Mesothelial cell of epicardium (in vitro differentiated cells): ENCODE measurements around the gene ZNF189. TPM values are rescaled to one million over a fixed set of nuclear protein-coding genes. Genes with fewer than 3 reads are reported as not detected.

Experiments
- DNase-seq, 2 experiments: peaks; one replicate each; pipeline ENCODE4 v3.0.0; 2021; ENCODE audit warnings: low spot score in 2 of 2; ENCODE audit not compliant: unreplicated experiment in 2 of 2
- H3K27ac Mint-ChIP-seq: 2 replicates; pipeline ENCODE4 v1.8.0; 2021; ENCODE audit warnings: mixed read lengths
- H3K27me3 Mint-ChIP-seq: 2 replicates; pipeline ENCODE4 v1.8.0; 2021; ENCODE audit warnings: low read depth, mixed read lengths
- H3K36me3 Mint-ChIP-seq: 2 replicates; pipeline ENCODE4 v1.8.0; 2021; ENCODE audit warnings: mixed read lengths
- H3K4me1 Mint-ChIP-seq: 2 replicates; pipeline ENCODE4 v1.8.0; 2021; ENCODE audit warnings: mixed read lengths
- H3K4me3 Mint-ChIP-seq: 2 replicates; pipeline ENCODE4 v1.8.0; 2021; ENCODE audit warnings: mild to moderate bottlenecking, moderate library complexity, mixed read lengths
- H3K9me3 Mint-ChIP-seq: 2 replicates; pipeline ENCODE4 v1.8.0; 2021; ENCODE audit warnings: mixed read lengths
- CTCF ChIP-seq: fragments of 200-600 bp; sonication (generic); IDR thresholded peaks from one replicate; pipeline ENCODE4 v1.5.0; 2021; ENCODE audit warnings: antibody characterized with exemption; ENCODE audit not compliant: unreplicated experiment
- total RNA-seq: library from RNA; stranded (reverse); gene quantifications from 3 replicates; pipeline ENCODE4 v1.2.1, GENCODE V29; 2021

The ZNF189 gene
- total RNA-seq, 1 donor from 2014 or later = 32.1 TPM

- Mint-ChIP-seq H3K4me3 (no peak overlapping the region), H3K27me3 (peaks cover 6% of the 10 kb centered on the region), H3K27ac (no peak overlapping the region), H3K4me1 (no peaks in the 10 kb centered on the region), H3K36me3 (peaks cover 1% of the 10 kb centered on the region), H3K9me3 (peaks cover 4% of the 10 kb centered on the region)
- no peak for DNase-seq
- no peak for TF ChIP-seq CTCF
Measured at GRCh38 chr9:101354765-101355708, 43.6 kb upstream of the ZNF189 start.

GRCh38 chr9:101356619-101357018 lies 42.0 kb upstream of the ZNF189 start:
- H3K27ac Mint-ChIP-seq = no peak overlapping the region
- no peak overlapping the region for H3K4me3 Mint-ChIP-seq
- TF ChIP-seq CTCF = no peak
- H3K9me3 Mint-ChIP-seq = peaks cover 4% of the 10 kb centered on the region
- H3K36me3 Mint-ChIP-seq = peaks cover 1% of the 10 kb centered on the region
- no peak for DNase-seq
- H3K27me3 Mint-ChIP-seq = peaks cover 6% of the 10 kb centered on the region
- no peaks in the 10 kb centered on the region for H3K4me1 Mint-ChIP-seq

GRCh38 chr9:101359679-101360078 lies 39.0 kb upstream of the ZNF189 start:
- H3K27ac Mint-ChIP-seq = no peak overlapping the region
- H3K27me3 Mint-ChIP-seq = no peaks in the 10 kb centered on the region
- no peaks in the 10 kb centered on the region for H3K4me1 Mint-ChIP-seq
- DNase-seq = no peak
- peaks cover 1% of the 10 kb centered on the region for H3K36me3 Mint-ChIP-seq
- no peak for TF ChIP-seq CTCF
- peaks cover 4% of the 10 kb centered on the region for H3K9me3 Mint-ChIP-seq
- no peak overlapping the region for H3K4me3 Mint-ChIP-seq

- Mint-ChIP-seq H3K4me1 (no peaks in the 10 kb centered on the region), H3K9me3 (peaks cover 4% of the 10 kb centered on the region), H3K36me3 (peaks cover 1% of the 10 kb centered on the region), H3K27ac (no peak overlapping the region), H3K4me3 (no peak overlapping the region), H3K27me3 (no peaks in the 10 kb centered on the region)
- TF ChIP-seq CTCF = no peak
- no peak for DNase-seq
Measured at GRCh38 chr9:101360647-101361046, 38.0 kb upstream of the ZNF189 start.

- DNase-seq = no peak
- no peaks in the 10 kb centered on the region for H3K27me3 Mint-ChIP-seq
- H3K27ac Mint-ChIP-seq = no peak overlapping the region
- peaks cover 2% of the 10 kb centered on the region for H3K9me3 Mint-ChIP-seq
- no peak for TF ChIP-seq CTCF
- peaks cover 4% of the 10 kb centered on the region for H3K4me1 Mint-ChIP-seq
- H3K36me3 Mint-ChIP-seq = peaks cover under 1% of the 10 kb centered on the region
- no peak overlapping the region for H3K4me3 Mint-ChIP-seq
Measured at GRCh38 chr9:101362450-101362849, 36.2 kb upstream of the ZNF189 start.
